Duodenal mucosa (tissue), 2 donors: ENCODE data around the gene CLCN2.

Experiments
- H3K27ac ChIP-seq: one replicate; pipeline ENCODE4 v1.7.0; 2013; ENCODE audit warnings: low read depth, low read length
- H3K27me3 ChIP-seq, 2 donors: one replicate each; pipeline ENCODE4 v1.7.0; 2013; ENCODE audit warnings: low read length in 2 of 2, control low read depth in 1 of 2; ENCODE audit not compliant: insufficient read depth in 2 of 2, control insufficient read depth in 1 of 2
- H3K36me3 ChIP-seq, 2 donors: one replicate each; pipeline ENCODE4 v1.7.0; 2013; ENCODE audit warnings: low read length in 2 of 2, control low read depth in 1 of 2; ENCODE audit not compliant: insufficient read depth in 2 of 2, control insufficient read depth in 1 of 2
- H3K4me1 ChIP-seq, 2 donors: one replicate each; pipeline ENCODE4 v1.7.0; 2013; ENCODE audit warnings: low read length in 2 of 2, control low read depth in 1 of 2; ENCODE audit not compliant: insufficient read depth in 2 of 2, control insufficient read depth in 1 of 2
- H3K4me3 ChIP-seq, 2 donors: one replicate each; pipeline ENCODE4 v1.7.0; 2013; ENCODE audit warnings: low read length in 2 of 2, low read depth in 1 of 2
- H3K9ac ChIP-seq, 2 donors: one replicate each; pipeline ENCODE4 v1.7.0; 2013; ENCODE audit warnings: low read length in 2 of 2, low read depth in 1 of 2
- H3K9me3 ChIP-seq, 2 donors: one replicate each; pipeline ENCODE4 v1.7.0; 2013; ENCODE audit warnings: low read length in 2 of 2, control low read depth in 1 of 2; ENCODE audit not compliant: control insufficient read depth in 1 of 2

Gene CLCN2

GRCh38 chr3:184314700-184315542 is 46.5 kb downstream of the CLCN2 start:
- Histone ChIP-seq H3K9me3 (no peaks in the 10 kb centered on the region), H3K36me3 (peaks cover 4 to 26% of the 10 kb centered on the region in 2 donors), H3K27ac (peak overlapping the region; percentile 94), H3K9ac (peak overlapping the region; percentile 67 to 99), H3K4me3 (peak overlapping the region; percentile 77 to 93), H3K4me1 (peaks cover 28 to 37% of the 10 kb centered on the region in 2 donors), H3K27me3 (no peaks in the 10 kb centered on the region)

DNA sequence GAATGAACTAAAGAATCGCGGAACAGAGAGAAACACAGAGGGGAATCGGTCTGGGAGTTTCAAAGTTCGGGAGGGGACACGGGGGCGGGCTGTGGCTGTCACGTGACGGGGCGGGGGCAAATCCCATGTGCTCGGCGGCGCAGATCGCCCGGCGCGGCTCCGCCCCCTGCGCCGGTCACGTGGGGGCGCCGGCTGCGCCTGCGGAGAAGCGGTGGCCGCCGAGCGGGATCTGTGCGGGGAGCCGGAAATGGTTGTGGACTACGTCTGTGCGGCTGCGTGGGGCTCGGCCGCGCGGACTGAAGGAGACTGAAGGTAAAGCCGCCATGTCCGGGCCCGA is 47.1 kb downstream of the CLCN2 start, which contains the start of gene EIF4G1:
Gene EIF4G1, plus strand, starts transcription at position 244 of the 337 bp plus-strand sequence. CDS start 1,191 bp downstream, outside the sequence.
- H3K27me3 ChIP-seq = no peaks in the 10 kb centered on the region

GRCh38 chr3:184311633-184312032 is 49.8 kb downstream of the CLCN2 start:
- no peak overlapping the region for H3K27ac ChIP-seq

More for the DNA sequence above, 47.1 kb downstream of the CLCN2 start, which contains the start of gene EIF4G1:
- H3K36me3 ChIP-seq = peaks cover under 1 to 23% of the 10 kb centered on the region in 2 donors
- peak within 1 kb of the TSS; percentile 77 to 93 for H3K4me3 ChIP-seq
- H3K9ac ChIP-seq = peak within 1 kb of the TSS; percentile 67 to 99
- peak within 1 kb of the TSS; percentile 94 for H3K27ac ChIP-seq
- H3K9me3 ChIP-seq = no peaks in the 10 kb centered on the region
- peaks cover 22 to 32% of the 10 kb centered on the region in 2 donors for H3K4me1 ChIP-seq

DNA sequence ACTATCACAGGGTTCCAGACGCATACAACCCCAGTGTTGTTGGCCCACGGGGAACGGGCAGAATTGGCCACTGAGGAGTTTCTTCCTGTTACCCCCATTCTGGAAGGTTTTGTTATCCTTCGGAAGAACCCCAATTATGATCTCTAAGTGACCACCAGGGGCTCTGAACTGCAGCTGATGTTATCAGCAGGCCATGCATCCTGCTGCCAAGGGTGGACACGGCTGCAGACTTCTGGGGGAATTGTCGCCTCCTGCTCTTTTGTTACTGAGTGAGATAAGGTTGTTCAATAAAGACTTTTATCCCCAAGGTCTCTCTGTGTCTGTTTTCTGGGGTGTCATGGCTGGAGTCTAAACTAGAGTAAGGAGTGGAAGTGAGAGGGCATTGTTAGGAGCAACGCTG is 52.7 kb downstream of the CLCN2 start:
- H3K9ac ChIP-seq = no peak overlapping the region
- H3K4me1 ChIP-seq = peaks cover 0 to 9% of the 10 kb centered on the region in 2 donors
- H3K36me3 ChIP-seq = peaks cover 28 to 47% of the 10 kb centered on the region in 2 donors
- no peaks in the 10 kb centered on the region for H3K27me3 ChIP-seq
- no peak overlapping the region for H3K27ac ChIP-seq
- no peak overlapping the region for H3K4me3 ChIP-seq
- no peaks in the 10 kb centered on the region for H3K9me3 ChIP-seq

More at GRCh38 chr3:184311633-184312032, 49.8 kb downstream of the CLCN2 start:
- Histone ChIP-seq H3K9ac (no peak overlapping the region), H3K27me3 (no peaks in the 10 kb centered on the region), H3K4me1 (peaks cover 3 to 8% of the 10 kb centered on the region in 2 donors), H3K36me3 (peaks cover 10 to 19% of the 10 kb centered on the region in 2 donors), H3K9me3 (no peaks in the 10 kb centered on the region), H3K4me3 (no peak overlapping the region)

- H3K27ac ChIP-seq = no peak overlapping the region
- peaks cover 36 to 55% of the 10 kb centered on the region in 2 donors for H3K36me3 ChIP-seq
- H3K4me1 ChIP-seq = peaks cover 0 to 9% of the 10 kb centered on the region in 2 donors
- H3K4me3 ChIP-seq = no peak overlapping the region
- no peaks in the 10 kb centered on the region for H3K9me3 ChIP-seq
- H3K9ac ChIP-seq = no peak overlapping the region
- H3K27me3 ChIP-seq = no peaks in the 10 kb centered on the region
These were observed 53.5 kb downstream of the CLCN2 start for GRCh38 chr3:184307915-184308314.

- H3K36me3 ChIP-seq = peaks cover 49 to 70% of the 10 kb centered on the region in 2 donors
- no peak overlapping the region for H3K4me3 ChIP-seq
- H3K4me1 ChIP-seq = peaks cover 0 to 9% of the 10 kb centered on the region in 2 donors
- H3K27me3 ChIP-seq = no peaks in the 10 kb centered on the region
- H3K27ac ChIP-seq = no peak overlapping the region
- no peaks in the 10 kb centered on the region for H3K9me3 ChIP-seq
- no peak overlapping the region for H3K9ac ChIP-seq
These were observed 54.9 kb downstream of the CLCN2 start for GRCh38 chr3:184306341-184306972.

GRCh38 chr3:184305577-184305976 is 55.8 kb downstream of the CLCN2 start:
- peaks cover 2 to 9% of the 10 kb centered on the region in 2 donors for H3K4me1 ChIP-seq
- H3K27me3 ChIP-seq = no peaks in the 10 kb centered on the region
- H3K27ac ChIP-seq = no peak overlapping the region
- H3K36me3 ChIP-seq = peaks cover 52 to 75% of the 10 kb centered on the region in 2 donors
- H3K4me3 ChIP-seq = no peak overlapping the region
- no peak overlapping the region for H3K9ac ChIP-seq
- H3K9me3 ChIP-seq = no peaks in the 10 kb centered on the region

DNA sequence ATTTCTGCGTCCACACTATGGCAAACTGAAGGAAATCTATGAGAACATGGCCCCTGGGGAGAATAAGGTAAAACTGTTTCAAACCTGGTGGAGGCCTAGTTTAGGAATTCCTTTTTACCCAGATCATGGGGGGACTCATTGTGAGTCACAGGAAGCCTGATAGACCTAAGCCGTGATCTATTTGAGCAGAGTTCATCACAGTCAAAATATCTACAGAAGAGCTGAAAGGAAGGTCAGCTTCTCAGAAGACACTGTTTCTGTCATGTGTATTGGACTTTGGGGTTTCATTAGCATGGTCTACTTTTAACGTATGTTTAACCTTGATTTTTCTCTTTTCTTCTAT is 61.1 kb downstream of the CLCN2 start:
- Histone ChIP-seq H3K9me3 (no peaks in the 10 kb centered on the region), H3K9ac (peak overlapping the region in 1 of 2 donors; percentile 75), H3K4me3 (peak overlapping the region; percentile 83 to 86), H3K27me3 (no peaks in the 10 kb centered on the region), H3K4me1 (peaks cover 12 to 13% of the 10 kb centered on the region in 2 donors), H3K36me3 (peaks cover 31 to 47% of the 10 kb centered on the region in 2 donors), H3K27ac (no peak overlapping the region)

DNA sequence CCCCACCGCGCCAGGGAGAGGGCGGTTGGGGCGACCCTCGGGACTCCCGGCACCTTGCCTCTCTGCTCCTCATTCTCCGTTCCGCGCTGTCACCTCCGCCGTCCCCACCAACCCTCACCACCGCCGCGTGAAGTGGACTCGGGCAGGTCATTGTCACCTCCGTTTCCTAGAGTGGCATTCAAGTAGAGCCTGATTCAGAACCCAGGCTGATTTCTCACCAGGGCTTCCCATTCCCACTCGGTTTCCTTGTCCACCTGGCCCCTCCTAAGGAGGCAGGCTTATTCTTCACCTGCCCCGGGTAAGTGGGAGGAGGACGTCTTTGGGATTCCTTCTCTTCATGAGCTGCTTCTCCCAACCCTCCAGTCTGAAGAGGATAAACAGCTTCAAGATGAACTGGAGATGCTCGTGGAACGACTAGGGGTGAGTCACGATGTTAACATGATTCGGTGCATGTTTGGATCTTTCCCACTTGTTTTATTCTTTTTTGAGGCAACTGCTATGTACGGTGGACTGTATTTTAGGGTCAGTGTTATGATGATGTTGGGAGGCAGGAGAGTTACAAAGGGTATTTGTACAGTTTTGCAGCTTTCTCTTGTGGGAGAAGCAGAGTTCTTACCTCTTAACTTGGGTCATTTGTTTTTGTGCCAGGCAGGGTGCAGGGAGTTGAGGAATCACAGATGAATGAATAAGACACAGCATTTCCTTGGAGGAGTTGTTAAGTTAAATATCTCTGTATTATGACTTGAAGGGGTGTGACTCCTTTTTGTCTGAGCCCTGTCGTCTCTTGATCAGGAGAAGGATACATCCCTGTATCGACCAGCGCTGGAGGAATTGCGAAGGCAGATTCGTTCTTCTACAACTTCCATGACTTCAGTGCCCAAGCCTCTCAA is 61.7 kb downstream of the CLCN2 start:
- peaks cover 31 to 42% of the 10 kb centered on the region in 2 donors for H3K36me3 ChIP-seq
- H3K9me3 ChIP-seq = no peaks in the 10 kb centered on the region
- H3K27me3 ChIP-seq = no peaks in the 10 kb centered on the region
- H3K4me3 ChIP-seq = peak overlapping the region; percentile 83 to 86
- peaks cover 12 to 13% of the 10 kb centered on the region in 2 donors for H3K4me1 ChIP-seq
- peak overlapping the region; percentile 73 to 75 for H3K9ac ChIP-seq
- H3K27ac ChIP-seq = no peak overlapping the region
